HG03095 (cell line): ENCODE data around the gene NOS1AP.
"Not testable (repeated sequence)": the region's sequence is repeated elsewhere in the genome, so short reads cannot be mapped to it uniquely, and the experiment has no call there.

Experiments used
- ATAC-seq: cut with Tn5 transposase; IDR thresholded peaks from one replicate; pipeline ENCODE4 v1.9.1; 2021; ENCODE audit warnings: moderate library complexity; ENCODE audit not compliant: unreplicated experiment

The NOS1AP gene

GRCh38 chr1:162391790-162392563, 322.5 kb downstream of the NOS1AP start:
- ATAC-seq, result no peak

GRCh38 chr1:162396201-162396906, 326.9 kb downstream of the NOS1AP start:
- no peak for ATAC-seq

- no peak for ATAC-seq
Measured at GRCh38 chr1:162397039-162397448, 327.6 kb downstream of the NOS1AP start.

- no peak for ATAC-seq
Measured at GRCh38 chr1:162397943-162398560, 328.6 kb downstream of the NOS1AP start.

- no peak for ATAC-seq
Measured at GRCh38 chr1:162398999-162399580, 329.6 kb downstream of the NOS1AP start.

DNA sequence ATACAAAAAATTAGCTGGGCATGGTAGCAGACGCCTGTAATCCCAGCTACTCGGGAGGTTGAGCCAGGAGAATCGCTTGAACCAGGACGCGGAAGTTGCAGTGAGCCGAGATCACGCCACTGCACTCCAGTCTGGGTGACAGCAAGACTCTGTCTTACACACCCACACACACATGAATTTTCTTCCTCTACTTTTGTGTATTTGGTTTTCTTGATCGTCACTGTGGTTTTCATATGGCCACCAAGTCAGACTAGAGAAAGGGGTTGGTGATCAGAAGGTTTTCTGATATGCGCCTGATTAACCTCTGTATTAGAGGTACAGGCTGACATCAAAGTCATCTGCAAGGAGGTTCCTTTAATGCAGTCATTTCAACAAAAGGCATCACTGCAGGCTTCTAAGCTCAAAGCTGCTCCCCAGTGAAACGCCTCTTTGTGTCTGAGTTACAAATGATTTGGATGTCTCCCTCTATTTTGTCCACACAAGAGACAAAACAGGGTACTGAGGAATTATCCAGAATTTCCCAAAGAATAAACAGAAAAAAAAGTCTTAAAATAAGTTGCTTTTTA, 331.4 kb downstream of the NOS1AP start:
- no peak for ATAC-seq

- no peak for ATAC-seq
Measured at GRCh38 chr1:162404550-162405160, 335.2 kb downstream of the NOS1AP start.

- ATAC-seq, result no peak
Measured at GRCh38 chr1:162405800-162406199, 336.3 kb downstream of the NOS1AP start.

GRCh38 chr1:162406811-162407210, 337.3 kb downstream of the NOS1AP start:
- ATAC-seq, result no peak

- no peak for ATAC-seq
Measured at GRCh38 chr1:162407539-162407938, 338.0 kb downstream of the NOS1AP start.

GRCh38 chr1:162412002-162412401, 342.5 kb downstream of the NOS1AP start, which contains the start of gene SH2D1B:
Gene SH2D1B, minus strand, starts transcription at chr1:162412136. Its CDS starts 120 bp downstream, at chr1:162412016.
- ATAC-seq, result no peak

DNA sequence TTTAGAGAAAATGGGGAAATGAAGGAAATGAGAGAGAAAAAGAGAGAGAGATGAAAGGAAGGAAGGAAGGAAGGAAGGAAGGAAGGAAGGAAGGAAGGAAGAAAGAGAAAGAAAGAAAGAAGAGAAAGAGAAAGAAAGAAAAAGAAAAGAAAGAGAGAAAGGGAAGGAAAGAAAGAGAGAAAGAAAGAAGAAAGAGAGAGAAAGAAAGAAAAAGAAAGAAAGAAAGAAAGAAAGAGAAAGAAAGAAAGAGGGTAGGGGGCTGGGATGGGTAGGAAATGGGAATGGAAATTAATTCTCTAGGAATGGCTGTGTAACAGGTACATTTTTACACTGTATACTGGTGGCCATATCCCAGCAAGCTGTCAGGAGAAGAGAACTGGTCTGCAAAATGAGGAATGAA, 346.7 kb downstream of the NOS1AP start:
- no peak for ATAC-seq

- no peak for ATAC-seq
Measured at GRCh38 chr1:162416909-162417308, 347.4 kb downstream of the NOS1AP start.

GRCh38 chr1:162417650-162418049, 348.2 kb downstream of the NOS1AP start:
- no peak for ATAC-seq

DNA sequence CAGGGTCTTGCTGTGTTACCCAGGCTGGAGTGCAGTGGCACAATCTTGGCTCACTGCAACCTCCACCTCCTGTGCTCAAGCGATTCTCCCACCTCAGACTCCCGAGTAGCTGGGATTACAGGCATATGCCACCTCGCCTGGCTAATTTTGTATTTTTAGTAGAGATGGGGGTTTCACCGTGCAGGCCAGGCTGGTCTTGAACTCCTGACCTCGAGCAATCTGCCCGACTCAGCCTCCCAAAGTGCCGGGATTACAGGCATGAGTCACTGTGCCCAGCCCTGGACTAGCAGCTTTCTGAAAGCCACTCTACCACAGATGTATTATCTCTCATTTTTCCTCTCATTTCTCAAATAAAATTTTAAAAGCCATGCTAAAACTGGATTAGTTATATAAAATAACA, 349.1 kb downstream of the NOS1AP start:
- not testable (repeated sequence) for ATAC-seq

- not testable (repeated sequence) for ATAC-seq
Measured at GRCh38 chr1:162419450-162419931, 350.0 kb downstream of the NOS1AP start.
